PFSK-1 (cell line): ENCODE measurements around the gene KRT35.

Experiments used
- FOXP2 ChIP-seq: optimal IDR thresholded peaks from 2 replicates; pipeline ENCODE3; 2011; ENCODE audit warnings: borderline replicate concordance, control low read depth, inconsistent platforms; ENCODE audit not compliant: insufficient read depth; ENCODE audit errors: extremely low read length, extremely low read depth
- POLR2AphosphoS5 ChIP-seq: IDR thresholded peaks from 2 replicates; pipeline ENCODE4 v1.6.1; 2012; ENCODE audit warnings: low read depth, mild to moderate bottlenecking, control low read depth, low read length, moderate library complexity
- REST ChIP-seq, 2 experiments: IDR thresholded peaks; 2 replicates each; pipeline versions ENCODE4 v1.6.1 to v1.8.0; 2011 to 2012; ENCODE audit warnings: low read depth in 2 of 2, low read length in 2 of 2, control low read depth in 1 of 2, inconsistent platforms in 1 of 2, mild to moderate bottlenecking in 1 of 2, moderate library complexity in 1 of 2; ENCODE audit not compliant: insufficient read depth in 1 of 2
- TAF1 ChIP-seq: IDR thresholded peaks from 2 replicates; pipeline ENCODE4 v1.6.1; 2012; ENCODE audit warnings: low read length, control low read depth, borderline replicate concordance; ENCODE audit not compliant: insufficient read depth

GRCh38 chr17:41449008-41449407 is 31.9 kb downstream of the KRT35 start:
- TF ChIP-seq TAF1 (no peak), POLR2AphosphoS5 (no peak), REST (IDR thresholded peaks at IDR 0.05; ENCODE audit: insufficient read depth in 1 of 2, low read depth in 2 of 2, low read length in 2 of 2) (no peak), FOXP2 (no peak)
